ENCODE measurements around the gene TBC1D22A. TPM values are rescaled to one million over a fixed set of nuclear protein-coding genes. Genes with fewer than 3 reads are reported as not detected.

TBC1D22A gene
- total and polyA plus RNA-seq, 9 of the 15 experiments (the other 6 are each of a cell fraction or from before 2014, with no cell fraction given), result 0.20 to 11.5 (median 5.2) TPM

DNA sequence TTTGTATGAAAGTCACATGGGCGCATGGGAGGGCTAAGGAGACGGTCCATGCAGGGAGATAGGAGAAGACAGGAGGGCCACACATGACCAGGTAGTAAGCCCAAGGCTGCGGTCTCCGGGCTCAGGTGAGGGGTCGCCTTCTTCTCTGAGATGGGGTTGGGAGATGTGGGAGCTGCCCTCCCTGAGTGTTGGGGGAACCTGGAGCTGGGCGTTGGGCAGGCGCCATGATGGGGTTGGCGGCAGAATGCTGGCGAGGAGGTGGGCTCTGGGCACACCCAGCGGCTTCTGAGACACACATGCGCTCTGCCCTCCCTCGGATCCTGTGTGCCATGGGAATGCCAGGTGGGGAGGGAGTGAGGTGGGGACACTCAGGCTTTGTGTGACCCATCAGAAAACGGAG lies 254.8 kb downstream of the TBC1D22A start:
- CTCF ChIA-PET (ENCODE audit: low intra/inter-chr PET ratio), result no interaction called here
- no peak overlapping the region for H3K4me2 ChIP-seq (ENCODE audit: insufficient read depth, low read length)
- intact Hi-C loops (cut with micrococcal nuclease) (no loop called here), in situ Hi-C loops (cut with MboI) (no loop called here)
- no peak for ATAC-seq
- no peak overlapping the region for H3K27ac ChIP-seq (ENCODE audit: extremely low read depth, low read depth, low read length)
- H3K36me3 ChIP-seq (ENCODE audit: control insufficient read depth, insufficient read depth, low read length), result no peaks in the 10 kb centered on the region
- TF ChIP-seq, protein P1, sequence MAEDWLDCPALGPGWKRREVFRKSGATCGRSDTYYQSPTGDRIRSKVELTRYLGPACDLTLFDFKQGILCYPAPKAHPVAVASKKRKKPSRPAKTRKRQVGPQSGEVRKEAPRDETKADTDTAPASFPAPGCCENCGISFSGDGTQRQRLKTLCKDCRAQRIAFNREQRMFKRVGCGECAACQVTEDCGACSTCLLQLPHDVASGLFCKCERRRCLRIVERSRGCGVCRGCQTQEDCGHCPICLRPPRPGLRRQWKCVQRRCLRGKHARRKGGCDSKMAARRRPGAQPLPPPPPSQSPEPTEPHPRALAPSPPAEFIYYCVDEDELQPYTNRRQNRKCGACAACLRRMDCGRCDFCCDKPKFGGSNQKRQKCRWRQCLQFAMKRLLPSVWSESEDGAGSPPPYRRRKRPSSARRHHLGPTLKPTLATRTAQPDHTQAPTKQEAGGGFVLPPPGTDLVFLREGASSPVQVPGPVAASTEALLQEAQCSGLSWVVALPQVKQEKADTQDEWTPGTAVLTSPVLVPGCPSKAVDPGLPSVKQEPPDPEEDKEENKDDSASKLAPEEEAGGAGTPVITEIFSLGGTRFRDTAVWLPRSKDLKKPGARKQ (CRISPR knock-in tag; IDR thresholded peaks at IDR 0.05), result no peak
- TF ChIP-seq AFF1 (IDR thresholded peaks at IDR 0.05; ENCODE audit: low read depth in 1 of 2, partially characterized antibody in 2 of 2) (no peak), SRSF7 (optimal IDR thresholded peaks at IDR 0.05; ENCODE audit: low read depth, low read length) (no peak)
- TF ChIP-seq, protein P2, sequence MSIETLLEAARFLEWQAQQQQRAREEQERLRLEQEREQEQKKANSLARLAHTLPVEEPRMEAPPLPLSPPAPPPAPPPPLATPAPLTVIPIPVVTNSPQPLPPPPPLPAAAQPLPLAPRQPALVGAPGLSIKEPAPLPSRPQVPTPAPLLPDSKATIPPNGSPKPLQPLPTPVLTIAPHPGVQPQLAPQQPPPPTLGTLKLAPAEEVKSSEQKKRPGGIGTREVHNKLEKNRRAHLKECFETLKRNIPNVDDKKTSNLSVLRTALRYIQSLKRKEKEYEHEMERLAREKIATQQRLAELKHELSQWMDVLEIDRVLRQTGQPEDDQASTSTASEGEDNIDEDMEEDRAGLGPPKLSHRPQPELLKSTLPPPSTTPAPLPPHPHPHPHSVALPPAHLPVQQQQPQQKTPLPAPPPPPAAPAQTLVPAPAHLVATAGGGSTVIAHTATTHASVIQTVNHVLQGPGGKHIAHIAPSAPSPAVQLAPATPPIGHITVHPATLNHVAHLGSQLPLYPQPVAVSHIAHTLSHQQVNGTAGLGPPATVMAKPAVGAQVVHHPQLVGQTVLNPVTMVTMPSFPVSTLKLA (conservative IDR thresholded peaks at IDR 0.05), result no peak
- H3K9ac ChIP-seq (ENCODE audit: insufficient read depth in 1 of 2, low read depth in 2 of 2, low read length in 2 of 2), result no peak overlapping the region
- no peak for DNase-seq (ENCODE audit: extremely low read depth in 1 of 4, low spot score in 3 of 4)
- H3K4me3 ChIP-seq, result no peak overlapping the region
- POLR2A ChIA-PET, result no interaction called here
- H3K9me1 ChIP-seq (ENCODE audit: control insufficient read depth, insufficient read depth, low read length), result no peaks in the 10 kb centered on the region
- BruUV-seq (replicated peaks), result no TSS peak
- no peaks in the 10 kb centered on the region for H3K79me2 ChIP-seq (ENCODE audit: control insufficient read depth, insufficient read depth, low read length)
- no peak for FAIRE-seq
- no peaks in the 10 kb centered on the region for H4K20me1 ChIP-seq (replicated peaks; ENCODE audit: control insufficient read depth, insufficient read depth, low read length)
- WGBS (ENCODE audit: insufficient coverage, low coverage, missing lambda C conversion rate), result 85% methylated on average over 7 of the region's 13 CpGs
- H3K9me3 ChIP-seq (replicated peaks; ENCODE audit: control insufficient read depth, insufficient read depth, low read depth, low read length), result no peaks in the 10 kb centered on the region
- no peak overlapping the region for H2AFZ ChIP-seq (ENCODE audit: low read depth, low read length)
- peaks cover 0 to 2% of the 10 kb centered on the region in 2 experiments; a peak in 1 of 5 replicates for H3K4me1 ChIP-seq (replicated peaks in 1 of 2; ENCODE audit: control insufficient read depth in 2 of 2, insufficient read depth in 2 of 2, low read length in 2 of 2)
- no peaks in the 10 kb centered on the region for H3K27me3 ChIP-seq (ENCODE audit: control insufficient read depth in 2 of 2, insufficient read depth in 2 of 2, low read length in 2 of 2)

All from K562 (cell line).